ENCODE measurements around the gene MAPRE3.

Gene MAPRE3

GRCh38 chr2:26948800-26949199 is 21.6 kb upstream of the MAPRE3 start:
- DNase-seq (ENCODE audit: low read depth in 3 of 3, low spot score in 1 of 3), result no peak

GRCh38 chr2:26950246-26950645 is 20.2 kb upstream of the MAPRE3 start:
- DNase-seq (ENCODE audit: low read depth in 3 of 3, low spot score in 1 of 3), result no peak

GRCh38 chr2:26951236-26951635 is 19.2 kb upstream of the MAPRE3 start:
- DNase-seq (ENCODE audit: low read depth in 3 of 3, low spot score in 1 of 3), result no peak

GRCh38 chr2:26952374-26952773 is 18.1 kb upstream of the MAPRE3 start:
- no peak for DNase-seq (ENCODE audit: low read depth in 3 of 3, low spot score in 1 of 3)

GRCh38 chr2:26954135-26954534 is 16.3 kb upstream of the MAPRE3 start:
- DNase-seq (ENCODE audit: low read depth in 3 of 3, low spot score in 1 of 3), result no peak

- DNase-seq (ENCODE audit: low read depth in 3 of 3, low spot score in 1 of 3), result no peak
These were observed 13.4 kb upstream of the MAPRE3 start for GRCh38 chr2:26957041-26957440.

DNA sequence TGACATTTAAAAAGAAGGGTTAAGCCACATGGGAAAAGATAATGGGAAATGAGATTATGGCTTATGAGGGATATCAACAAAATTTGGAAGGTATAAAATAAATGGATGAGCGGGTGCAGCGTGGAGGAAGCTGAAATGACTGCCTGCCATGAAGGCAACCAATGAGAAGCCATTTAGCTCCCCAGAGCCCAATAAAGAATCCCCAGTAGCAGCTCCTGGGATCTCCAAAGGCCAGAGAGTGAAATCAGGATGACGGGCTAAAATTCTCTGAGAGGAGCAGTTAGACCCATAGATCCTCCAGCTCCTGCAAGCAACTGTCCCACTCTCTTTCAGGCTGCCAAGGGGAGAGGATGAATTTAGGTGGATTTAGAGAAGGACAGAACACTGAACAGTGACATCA is 12.9 kb upstream of the MAPRE3 start:
- no peak for DNase-seq (ENCODE audit: low read depth in 3 of 3, low spot score in 1 of 3)

GRCh38 chr2:26959331-26959730 is 11.1 kb upstream of the MAPRE3 start:
- no peak for DNase-seq (ENCODE audit: low read depth in 3 of 3, low spot score in 1 of 3)

GRCh38 chr2:26964446-26965130 is 5.8 kb upstream of the MAPRE3 start:
- no peak for DNase-seq (ENCODE audit: low read depth in 3 of 3, low spot score in 1 of 3)

GRCh38 chr2:26968001-26968400 is 2.4 kb upstream of the MAPRE3 start:
- DNase-seq (ENCODE audit: low read depth in 3 of 3, low spot score in 1 of 3), result no peak

- DNase-seq (ENCODE audit: low read depth in 3 of 3, low spot score in 1 of 3), result no peak
These were observed 1.2 kb upstream of the MAPRE3 start for GRCh38 chr2:26969077-26969844.

- DNase-seq (ENCODE audit: low read depth in 3 of 3, low spot score in 1 of 3), result no peak
These were observed 641 bp downstream of the MAPRE3 start for GRCh38 chr2:26970928-26971627.

GRCh38 chr2:26971911-26972786 is 1.7 kb downstream of the MAPRE3 start:
- DNase-seq (ENCODE audit: low read depth in 3 of 3, low spot score in 1 of 3), result no peak

GRCh38 chr2:26974352-26974751 is 3.9 kb downstream of the MAPRE3 start:
- DNase-seq (ENCODE audit: low read depth in 3 of 3, low spot score in 1 of 3), result no peak

DNA sequence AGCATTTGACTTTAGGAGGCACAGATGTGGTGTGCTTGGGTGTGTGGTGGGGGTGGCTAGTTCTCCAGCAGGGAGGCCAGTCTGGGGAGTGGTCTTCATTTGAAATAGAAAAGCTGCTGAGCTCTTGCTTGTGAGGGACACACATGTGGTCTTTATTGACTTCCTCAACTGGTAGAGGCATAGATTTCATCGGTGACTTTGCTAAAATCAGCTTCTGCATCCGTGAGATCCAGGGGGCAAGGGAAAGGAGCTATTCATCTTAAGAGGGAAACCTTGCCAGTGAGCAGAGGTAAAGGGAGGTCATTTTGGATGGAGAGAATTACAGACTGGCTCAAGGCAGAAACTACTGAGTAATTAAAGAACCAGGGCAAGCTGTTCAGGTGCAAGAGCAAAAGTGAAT is 4.7 kb downstream of the MAPRE3 start:
- DNase-seq (ENCODE audit: low read depth in 3 of 3, low spot score in 1 of 3), result no peak

GRCh38 chr2:26975656-26976055 is 5.2 kb downstream of the MAPRE3 start:
- DNase-seq (ENCODE audit: low read depth in 3 of 3, low spot score in 1 of 3), result no peak

- DNase-seq (ENCODE audit: low read depth in 3 of 3, low spot score in 1 of 3), result no peak
These were observed 5.8 kb downstream of the MAPRE3 start for GRCh38 chr2:26976237-26976636.

GRCh38 chr2:26977012-26977411 is 6.6 kb downstream of the MAPRE3 start:
- DNase-seq (ENCODE audit: low read depth in 3 of 3, low spot score in 1 of 3), result no peak

GRCh38 chr2:26978061-26978596 is 7.7 kb downstream of the MAPRE3 start:
- DNase-seq (ENCODE audit: low read depth in 3 of 3, low spot score in 1 of 3), result no peak

DNA sequence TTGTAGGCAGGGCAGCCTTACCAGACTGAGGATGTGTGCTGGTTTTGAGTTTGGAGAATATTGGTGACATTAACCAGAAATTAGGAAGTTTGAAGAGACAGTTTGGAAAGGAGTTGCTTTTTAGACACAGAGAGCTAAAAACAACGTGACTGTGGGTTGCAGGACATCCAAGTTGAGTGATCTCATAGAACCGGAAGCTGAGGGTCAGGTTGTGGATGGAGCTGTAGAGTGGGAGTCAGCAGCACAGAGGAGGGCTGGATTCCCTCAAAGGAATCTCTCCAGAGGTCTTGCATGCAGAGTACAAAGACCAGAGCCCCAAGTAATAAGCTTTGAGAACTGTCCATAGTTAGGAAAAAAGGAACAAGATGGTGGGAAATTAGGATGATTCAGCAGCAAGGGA is 9.3 kb downstream of the MAPRE3 start:
- no peak for DNase-seq (ENCODE audit: low read depth in 3 of 3, low spot score in 1 of 3)

GRCh38 chr2:26980971-26981370 is 10.5 kb downstream of the MAPRE3 start:
- no peak for DNase-seq (ENCODE audit: low read depth in 3 of 3, low spot score in 1 of 3)
